Measurements from ENCODE around the gene N4BP3.

DNA sequence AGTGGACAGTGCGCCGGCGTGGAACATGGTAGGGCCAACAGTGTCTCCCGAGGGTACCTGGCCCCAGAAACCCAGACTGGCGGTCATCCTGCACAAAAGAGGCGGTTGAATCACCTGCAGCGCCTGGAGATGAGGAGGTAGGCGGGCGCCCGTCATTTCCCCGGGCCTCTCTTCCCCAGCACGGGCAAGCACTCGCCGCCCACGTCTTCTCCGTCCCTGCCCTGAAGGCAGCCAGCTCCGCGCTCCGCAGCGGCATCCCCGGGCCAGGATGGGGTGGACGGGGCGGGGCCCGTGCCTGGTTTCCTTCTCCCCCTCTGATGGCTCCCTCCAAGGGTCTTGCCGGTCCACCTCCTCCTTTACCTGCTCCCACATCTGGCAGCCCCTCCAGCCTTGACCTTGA lies 27.1 kb upstream of the N4BP3 start:
- TF ChIP-seq, protein P1, sequence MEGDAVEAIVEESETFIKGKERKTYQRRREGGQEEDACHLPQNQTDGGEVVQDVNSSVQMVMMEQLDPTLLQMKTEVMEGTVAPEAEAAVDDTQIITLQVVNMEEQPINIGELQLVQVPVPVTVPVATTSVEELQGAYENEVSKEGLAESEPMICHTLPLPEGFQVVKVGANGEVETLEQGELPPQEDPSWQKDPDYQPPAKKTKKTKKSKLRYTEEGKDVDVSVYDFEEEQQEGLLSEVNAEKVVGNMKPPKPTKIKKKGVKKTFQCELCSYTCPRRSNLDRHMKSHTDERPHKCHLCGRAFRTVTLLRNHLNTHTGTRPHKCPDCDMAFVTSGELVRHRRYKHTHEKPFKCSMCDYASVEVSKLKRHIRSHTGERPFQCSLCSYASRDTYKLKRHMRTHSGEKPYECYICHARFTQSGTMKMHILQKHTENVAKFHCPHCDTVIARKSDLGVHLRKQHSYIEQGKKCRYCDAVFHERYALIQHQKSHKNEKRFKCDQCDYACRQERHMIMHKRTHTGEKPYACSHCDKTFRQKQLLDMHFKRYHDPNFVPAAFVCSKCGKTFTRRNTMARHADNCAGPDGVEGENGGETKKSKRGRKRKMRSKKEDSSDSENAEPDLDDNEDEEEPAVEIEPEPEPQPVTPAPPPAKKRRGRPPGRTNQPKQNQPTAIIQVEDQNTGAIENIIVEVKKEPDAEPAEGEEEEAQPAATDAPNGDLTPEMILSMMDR (conservative IDR thresholded peaks at IDR 0.05; ENCODE audit: low read length): no peak
- TF ChIP-seq EZH2phosphoT487 (IDR thresholded peaks at IDR 0.05; ENCODE audit: borderline replicate concordance, low read depth, low read length): no peak
